AG09319 (cell line): ENCODE measurements around the gene IGSF9B.

Source experiments
- DNase-seq: peaks from one replicate; pipeline ENCODE4 v3.0.0-alpha.2; 2010; ENCODE audit warnings: low read depth; ENCODE audit errors: extremely low read depth
- CTCF ChIP-seq: IDR thresholded peaks from 2 replicates; pipeline ENCODE4 v1.5.1; 2011; ENCODE audit warnings: low read depth, mild to moderate bottlenecking, inconsistent platforms, low read length, moderate library complexity

IGSF9B gene

GRCh38 chr11:133982876-133983275, 26.1 kb upstream of the IGSF9B start:
- TF ChIP-seq CTCF = no peak

DNA sequence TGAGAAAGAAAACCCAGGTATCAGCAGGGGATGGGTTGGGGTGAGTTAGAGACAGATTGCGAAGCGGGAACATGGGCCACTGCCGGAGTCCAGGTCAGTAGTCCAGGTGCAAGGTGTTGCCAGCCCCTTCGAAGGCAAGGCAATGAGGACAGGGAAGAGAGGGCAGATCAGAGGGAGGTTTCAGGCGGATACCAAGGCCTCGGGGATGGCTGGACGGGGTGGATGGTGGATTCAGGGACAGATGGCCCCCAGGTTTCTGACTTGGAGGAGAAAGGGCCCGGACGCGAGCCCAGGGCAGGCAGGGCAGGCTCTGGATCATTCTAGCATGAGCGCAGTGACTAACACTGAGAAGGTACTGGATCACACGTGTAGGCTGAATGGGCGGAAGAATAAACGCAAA, 25.4 kb upstream of the IGSF9B start:
- no peak for TF ChIP-seq CTCF
- DNase-seq = no peak

More at GRCh38 chr11:133982876-133983275, 26.1 kb upstream of the IGSF9B start:
- no peak for DNase-seq

- TF ChIP-seq CTCF = no peak
- no peak for DNase-seq
These were observed 24.4 kb upstream of the IGSF9B start for GRCh38 chr11:133981156-133981555.

DNA sequence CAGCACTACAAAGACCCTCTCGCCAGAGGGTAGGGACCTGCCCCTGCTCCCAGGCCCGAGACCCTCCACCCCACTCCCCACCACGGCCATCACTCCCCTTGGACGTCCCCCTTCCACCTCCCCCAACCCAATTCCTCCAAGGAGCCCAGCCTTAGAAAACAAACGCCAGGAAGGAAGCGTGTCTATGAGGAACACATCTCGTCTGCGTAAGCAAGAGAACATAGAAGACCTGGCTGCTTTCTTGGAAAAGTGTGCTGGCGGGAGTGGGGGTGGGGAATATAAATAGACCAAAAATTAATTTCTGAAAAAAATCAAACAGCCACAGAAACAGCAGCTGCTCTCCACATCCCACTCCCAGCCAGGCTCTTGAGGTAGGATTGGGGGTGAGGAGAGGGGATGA, 23.9 kb upstream of the IGSF9B start:
- DNase-seq = no peak
- no peak for TF ChIP-seq CTCF

- TF ChIP-seq CTCF = no peak
- DNase-seq = no peak
These were observed 22.0 kb upstream of the IGSF9B start for GRCh38 chr11:133978794-133979193.

GRCh38 chr11:133977067-133977677, 20.4 kb upstream of the IGSF9B start:
- no peak for TF ChIP-seq CTCF
- DNase-seq = no peak

DNA sequence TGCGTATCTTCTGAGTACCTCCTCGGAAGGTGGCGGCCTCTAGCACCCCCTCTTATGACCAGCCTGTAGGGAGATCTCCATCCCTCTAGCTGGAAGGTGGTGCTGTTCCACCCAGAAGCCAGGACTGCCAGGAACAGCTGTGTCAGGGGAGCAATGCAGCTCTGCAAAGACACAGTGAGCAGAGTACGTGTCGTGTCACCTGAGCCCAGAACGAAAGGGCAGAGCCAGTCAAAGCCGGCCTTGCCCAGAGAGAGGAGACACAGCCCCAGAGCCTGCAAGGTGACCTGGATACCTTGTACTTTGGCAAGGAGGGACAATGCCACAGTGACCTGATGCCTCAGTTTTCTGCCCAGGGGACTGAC, 18.7 kb upstream of the IGSF9B start:
- TF ChIP-seq CTCF = no peak
- no peak for DNase-seq
